Measurements from ENCODE around the gene HINT3. TPM values are rescaled to one million over a fixed set of nuclear protein-coding genes. Genes with fewer than 3 reads are reported as not detected.

The HINT3 gene
- total and polyA plus RNA-seq, 8 donors: 2.6 to 15.7 (median 11.0) TPM

GRCh38 chr6:126026001-126026400 lies 69.4 kb downstream of the HINT3 start:
- ATAC-seq (no peak), DNase-seq (no peak), FAIRE-seq (no peak)
- no peak for TF ChIP-seq CTCF (IDR thresholded peaks at IDR 0.05)
- Histone ChIP-seq H3K4me1 (no peaks in the 10 kb centered on the region), H3K4me3 (no peak overlapping the region), H3K27me3 (no peaks in the 10 kb centered on the region), H3K36me3 (peaks cover 2 to 22% (median 10%) of the 10 kb centered on the region in 3 donors), H3K9me3 (no peaks in the 10 kb centered on the region), H3K27ac (no peak overlapping the region)
- WGBS, 2 donors: 85 to 88% methylated on average over 2 of the region's 2 CpGs
- intact Hi-C loops (cut with DNase I): no loop called here

- no peak for FAIRE-seq
- intact Hi-C loops (cut with DNase I): no loop called here
- ATAC-seq: no peak
Measured at GRCh38 chr6:126027601-126028000, 71.0 kb downstream of the HINT3 start.

More at GRCh38 chr6:126027601-126028000, 71.0 kb downstream of the HINT3 start:
- H3K4me3 ChIP-seq: no peak overlapping the region
- no peak for DNase-seq
- no peak for TF ChIP-seq CTCF (IDR thresholded peaks at IDR 0.05)
- no peak overlapping the region for H3K27ac ChIP-seq
- peaks cover 2 to 10% (median 6%) of the 10 kb centered on the region in 3 donors for H3K36me3 ChIP-seq
- H3K4me1 ChIP-seq: no peaks in the 10 kb centered on the region
- no peaks in the 10 kb centered on the region for H3K27me3 ChIP-seq
- no peaks in the 10 kb centered on the region for H3K9me3 ChIP-seq

Other genes with a start within 250 kb of the HINT3 start
- 1 to 10 TPM; 1.7 to 2.9 (median 2.0) TPM for gene HEY2, start 207.1 kb upstream of the HINT3 start, total RNA-seq
- gene HEY2, start 207.1 kb upstream of the HINT3 start, polyA plus RNA-seq: 1 to 10 TPM; 1.3 to 1.6 TPM
- gene NCOA7, start 165.8 kb upstream of the HINT3 start, total RNA-seq: 10 to 100 TPM; 12.0 to 66.7 (median 15.5) TPM
- 10 to 100 TPM in 1 of 2 donors, 1 to 10 TPM in 1; 7.4 to 10.4 TPM for gene NCOA7, start 165.8 kb upstream of the HINT3 start, polyA plus RNA-seq
- gene TRMT11, start 29.8 kb downstream of the HINT3 start, total RNA-seq: 10 to 100 TPM in 4 of 6 donors, 1 to 10 TPM in 2; 7.2 to 11.6 (median 10.7) TPM
- gene TRMT11, start 29.8 kb downstream of the HINT3 start, polyA plus RNA-seq: 10 to 100 TPM in 1 of 2 donors, 1 to 10 TPM in 1; 6.1 to 11.4 TPM